GM06990 (cell line): ENCODE measurements around the gene CASZ1.

Source experiments
- DNase-seq: peaks from one replicate; pipeline ENCODE4 v3.0.0-alpha.2; 2011; ENCODE audit not compliant: insufficient read length; ENCODE audit errors: extremely low read depth
- H3K27me3 ChIP-seq: replicated peaks from 2 replicates; pipeline ENCODE4 v1.6.0; 2011; ENCODE audit warnings: low read length; ENCODE audit not compliant: control insufficient read depth, insufficient read depth
- H3K36me3 ChIP-seq: 2 replicates; pipeline ENCODE4 v1.5.1; 2011; ENCODE audit warnings: low read length; ENCODE audit not compliant: control insufficient read depth, insufficient read depth
- H3K4me3 ChIP-seq: replicated peaks from 2 replicates; pipeline ENCODE4 v1.5.1; 2011; ENCODE audit warnings: low read depth, mild to moderate bottlenecking, control low read depth, low read length
- TF ChIP-seq, protein P1 (sequence below): IDR thresholded peaks from 2 replicates; pipeline ENCODE4 v1.5.1; 2011; ENCODE audit warnings: low read length, control low read depth, mild to moderate bottlenecking, inconsistent platforms; ENCODE audit not compliant: insufficient read depth, poor library complexity, severe bottlenecking

The CASZ1 gene

DNA sequence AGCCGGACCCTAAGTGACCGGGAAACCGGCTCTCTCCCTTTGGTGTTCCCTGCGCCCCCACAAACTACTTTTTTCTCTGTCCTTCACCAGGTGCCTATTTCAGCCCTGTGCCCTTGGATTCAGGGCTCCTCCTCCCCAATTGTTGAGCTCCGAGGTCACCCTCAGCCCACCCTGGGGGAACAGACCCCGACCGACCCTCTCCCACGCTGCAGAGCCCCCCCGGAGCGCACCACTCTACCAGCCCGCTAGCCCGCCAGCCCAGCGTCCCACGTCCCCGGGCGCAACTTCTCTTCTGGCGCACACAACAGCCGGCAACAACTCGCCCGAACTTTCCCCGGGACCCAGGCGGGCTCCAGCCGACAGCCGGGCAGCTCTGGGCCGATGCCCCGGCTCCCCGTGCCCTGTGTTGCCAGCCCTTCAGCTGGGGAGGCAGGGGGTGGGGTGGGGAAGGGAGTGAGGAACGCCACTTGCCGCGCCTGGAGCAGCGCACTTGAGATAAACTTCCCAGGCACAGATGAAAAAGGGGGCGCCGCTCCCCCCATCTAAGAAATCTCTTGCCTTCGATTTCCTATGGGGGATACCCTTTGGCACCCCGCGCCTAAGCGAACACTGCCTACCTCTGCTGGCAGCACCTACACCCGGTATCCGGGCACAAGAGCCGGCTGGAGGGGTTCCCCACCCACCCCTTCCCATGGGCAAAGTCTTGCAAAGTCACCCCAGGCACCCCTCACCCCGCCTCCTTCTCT, 997 bp downstream of the CASZ1 start:
- Histone ChIP-seq H3K36me3 (no peaks in the 10 kb centered on the region), H3K27me3 (no peaks in the 10 kb centered on the region; the same call in none of the 2 replicates), H3K4me3 (peak overlapping the region; percentile 61)
- DNase-seq: no peak
- TF ChIP-seq, protein P1, sequence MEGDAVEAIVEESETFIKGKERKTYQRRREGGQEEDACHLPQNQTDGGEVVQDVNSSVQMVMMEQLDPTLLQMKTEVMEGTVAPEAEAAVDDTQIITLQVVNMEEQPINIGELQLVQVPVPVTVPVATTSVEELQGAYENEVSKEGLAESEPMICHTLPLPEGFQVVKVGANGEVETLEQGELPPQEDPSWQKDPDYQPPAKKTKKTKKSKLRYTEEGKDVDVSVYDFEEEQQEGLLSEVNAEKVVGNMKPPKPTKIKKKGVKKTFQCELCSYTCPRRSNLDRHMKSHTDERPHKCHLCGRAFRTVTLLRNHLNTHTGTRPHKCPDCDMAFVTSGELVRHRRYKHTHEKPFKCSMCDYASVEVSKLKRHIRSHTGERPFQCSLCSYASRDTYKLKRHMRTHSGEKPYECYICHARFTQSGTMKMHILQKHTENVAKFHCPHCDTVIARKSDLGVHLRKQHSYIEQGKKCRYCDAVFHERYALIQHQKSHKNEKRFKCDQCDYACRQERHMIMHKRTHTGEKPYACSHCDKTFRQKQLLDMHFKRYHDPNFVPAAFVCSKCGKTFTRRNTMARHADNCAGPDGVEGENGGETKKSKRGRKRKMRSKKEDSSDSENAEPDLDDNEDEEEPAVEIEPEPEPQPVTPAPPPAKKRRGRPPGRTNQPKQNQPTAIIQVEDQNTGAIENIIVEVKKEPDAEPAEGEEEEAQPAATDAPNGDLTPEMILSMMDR: no peak

- H3K4me3 ChIP-seq: peak overlapping the region; percentile 61
- TF ChIP-seq, protein P1: no peak
- H3K27me3 ChIP-seq: no peaks in the 10 kb centered on the region; the same call in none of the 2 replicates
- DNase-seq: no peak
- no peaks in the 10 kb centered on the region for H3K36me3 ChIP-seq
Observed at GRCh38 chr1:10794724-10795275, 1.6 kb downstream of the CASZ1 start.

DNA sequence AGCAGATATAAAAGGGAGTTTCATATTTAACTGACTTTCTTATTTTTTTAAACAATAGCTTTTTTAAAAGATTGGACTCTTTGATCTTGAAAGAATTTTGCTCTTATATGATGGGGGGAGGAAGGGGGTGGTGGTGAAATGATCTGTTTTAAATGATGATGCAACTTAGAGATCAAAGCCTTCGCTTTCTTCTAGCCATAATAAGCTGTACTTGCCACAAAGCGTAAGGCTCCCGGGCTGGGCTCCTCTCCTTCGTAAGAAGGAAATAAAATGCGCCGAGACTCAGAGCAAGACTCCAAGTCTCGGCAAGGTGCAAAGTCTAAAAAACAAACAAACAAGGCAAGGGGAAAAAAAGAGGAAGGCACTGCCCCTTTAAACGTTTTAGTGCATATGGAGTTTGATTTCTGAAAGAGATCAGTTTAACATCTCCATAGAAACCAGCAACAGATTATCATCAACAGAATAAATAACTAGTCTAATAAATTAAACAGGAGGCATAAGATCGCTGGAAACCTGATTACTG, 3.3 kb downstream of the CASZ1 start:
- H3K27me3 ChIP-seq: no peaks in the 10 kb centered on the region; the same call in none of the 2 replicates
- TF ChIP-seq, protein P1: no peak
- H3K36me3 ChIP-seq: no peaks in the 10 kb centered on the region
- no peak overlapping the region for H3K4me3 ChIP-seq
- no peak for DNase-seq

- TF ChIP-seq, protein P1: no peak
- DNase-seq: no peak
Observed at GRCh38 chr1:10791105-10791951, 5.1 kb downstream of the CASZ1 start.

GRCh38 chr1:10789803-10790702, 6.4 kb downstream of the CASZ1 start:
- Histone ChIP-seq H3K36me3 (no peaks in the 10 kb centered on the region), H3K27me3 (no peaks in the 10 kb centered on the region; the same call in none of the 2 replicates), H3K4me3 (no peak overlapping the region)
- DNase-seq: no peak
- TF ChIP-seq, protein P1: no peak

More at GRCh38 chr1:10791105-10791951, 5.1 kb downstream of the CASZ1 start:
- Histone ChIP-seq H3K36me3 (no peaks in the 10 kb centered on the region), H3K27me3 (no peaks in the 10 kb centered on the region; the same call in none of the 2 replicates), H3K4me3 (no peak overlapping the region)
